Hepatocyte (in vitro differentiated cells): ENCODE results near the gene TMEM95.

Source experiments
- EZH2 ChIP-seq: fragments of 200-600 bp; sonication (generic); IDR thresholded peaks from 2 replicates; pipeline ENCODE4 v1.6.1; 2016; ENCODE audit warnings: antibody characterized with exemption, mild to moderate bottlenecking, borderline replicate concordance
- EZH2phosphoT487 ChIP-seq: fragments of 200-600 bp; sonication (generic); IDR thresholded peaks from one replicate; pipeline ENCODE4 v1.6.1; 2018; ENCODE audit warnings: antibody characterized with exemption, mild to moderate bottlenecking, low read depth, moderate library complexity; ENCODE audit not compliant: unreplicated experiment, severe bottlenecking
- TF ChIP-seq, protein P1 (sequence below): fragments of 200-600 bp; sonication (generic); IDR thresholded peaks from 2 replicates; pipeline ENCODE4 v1.5.1; 2016; ENCODE audit warnings: antibody characterized with exemption, mild to moderate bottlenecking; ENCODE audit not compliant: poor library complexity

DNA sequence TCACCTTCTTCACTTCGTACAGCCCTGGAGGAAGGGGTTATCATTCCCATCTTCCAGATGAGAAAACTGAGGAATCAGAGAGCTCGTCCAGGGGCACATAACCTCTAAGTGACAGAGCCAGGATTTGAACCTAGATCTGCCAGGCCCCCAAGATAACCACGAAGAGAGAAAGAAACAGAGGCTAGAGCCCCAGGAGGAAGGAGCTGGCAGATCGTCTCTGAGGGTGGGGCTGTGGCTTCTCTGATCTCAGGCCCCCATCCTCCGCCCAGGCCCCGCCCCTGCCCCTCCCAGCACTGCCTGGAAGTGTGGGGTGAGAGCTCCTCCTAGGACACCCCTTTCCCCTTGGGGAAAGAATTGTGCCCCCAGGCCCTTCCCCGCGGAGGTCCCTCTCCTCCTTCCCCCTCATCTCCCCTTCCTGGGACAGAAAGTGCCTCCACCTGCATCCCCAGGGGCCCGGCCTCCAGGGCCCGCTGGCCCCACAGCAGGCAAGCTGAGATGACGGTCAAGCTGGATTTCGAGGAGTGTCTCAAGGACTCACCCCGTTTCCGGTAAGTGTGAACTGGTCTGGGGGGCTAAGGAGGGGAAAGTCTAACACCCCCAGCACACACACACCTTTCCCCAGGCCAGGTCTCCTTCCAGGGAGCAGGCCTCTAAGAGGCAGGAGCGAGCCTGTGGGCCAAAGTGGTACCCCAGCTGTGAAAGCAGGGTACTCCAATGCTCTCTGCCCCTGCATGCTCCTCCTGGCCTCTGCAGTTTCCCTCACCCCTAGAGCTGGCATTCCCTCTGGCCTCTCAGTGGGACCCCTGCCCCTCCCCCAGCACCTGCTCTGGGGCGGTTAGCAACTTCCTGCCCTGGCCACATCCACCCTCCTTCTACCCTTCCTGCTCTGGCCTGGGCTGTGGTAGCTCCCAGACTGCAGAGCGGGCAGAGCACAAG, 18.4 kb upstream of the TMEM95 start, which contains the start of gene ACAP1:
- TF ChIP-seq, protein P1, sequence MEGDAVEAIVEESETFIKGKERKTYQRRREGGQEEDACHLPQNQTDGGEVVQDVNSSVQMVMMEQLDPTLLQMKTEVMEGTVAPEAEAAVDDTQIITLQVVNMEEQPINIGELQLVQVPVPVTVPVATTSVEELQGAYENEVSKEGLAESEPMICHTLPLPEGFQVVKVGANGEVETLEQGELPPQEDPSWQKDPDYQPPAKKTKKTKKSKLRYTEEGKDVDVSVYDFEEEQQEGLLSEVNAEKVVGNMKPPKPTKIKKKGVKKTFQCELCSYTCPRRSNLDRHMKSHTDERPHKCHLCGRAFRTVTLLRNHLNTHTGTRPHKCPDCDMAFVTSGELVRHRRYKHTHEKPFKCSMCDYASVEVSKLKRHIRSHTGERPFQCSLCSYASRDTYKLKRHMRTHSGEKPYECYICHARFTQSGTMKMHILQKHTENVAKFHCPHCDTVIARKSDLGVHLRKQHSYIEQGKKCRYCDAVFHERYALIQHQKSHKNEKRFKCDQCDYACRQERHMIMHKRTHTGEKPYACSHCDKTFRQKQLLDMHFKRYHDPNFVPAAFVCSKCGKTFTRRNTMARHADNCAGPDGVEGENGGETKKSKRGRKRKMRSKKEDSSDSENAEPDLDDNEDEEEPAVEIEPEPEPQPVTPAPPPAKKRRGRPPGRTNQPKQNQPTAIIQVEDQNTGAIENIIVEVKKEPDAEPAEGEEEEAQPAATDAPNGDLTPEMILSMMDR: no peak
- TF ChIP-seq EZH2 (no peak), EZH2phosphoT487 (no peak)
